Measurements from ENCODE around the gene CORO7.

- TF ChIP-seq, protein P1, sequence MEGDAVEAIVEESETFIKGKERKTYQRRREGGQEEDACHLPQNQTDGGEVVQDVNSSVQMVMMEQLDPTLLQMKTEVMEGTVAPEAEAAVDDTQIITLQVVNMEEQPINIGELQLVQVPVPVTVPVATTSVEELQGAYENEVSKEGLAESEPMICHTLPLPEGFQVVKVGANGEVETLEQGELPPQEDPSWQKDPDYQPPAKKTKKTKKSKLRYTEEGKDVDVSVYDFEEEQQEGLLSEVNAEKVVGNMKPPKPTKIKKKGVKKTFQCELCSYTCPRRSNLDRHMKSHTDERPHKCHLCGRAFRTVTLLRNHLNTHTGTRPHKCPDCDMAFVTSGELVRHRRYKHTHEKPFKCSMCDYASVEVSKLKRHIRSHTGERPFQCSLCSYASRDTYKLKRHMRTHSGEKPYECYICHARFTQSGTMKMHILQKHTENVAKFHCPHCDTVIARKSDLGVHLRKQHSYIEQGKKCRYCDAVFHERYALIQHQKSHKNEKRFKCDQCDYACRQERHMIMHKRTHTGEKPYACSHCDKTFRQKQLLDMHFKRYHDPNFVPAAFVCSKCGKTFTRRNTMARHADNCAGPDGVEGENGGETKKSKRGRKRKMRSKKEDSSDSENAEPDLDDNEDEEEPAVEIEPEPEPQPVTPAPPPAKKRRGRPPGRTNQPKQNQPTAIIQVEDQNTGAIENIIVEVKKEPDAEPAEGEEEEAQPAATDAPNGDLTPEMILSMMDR (IDR thresholded peaks at IDR 0.05), result no peak
- no peak for TF ChIP-seq EZH2 (IDR thresholded peaks at IDR 0.05; ENCODE audit: borderline replicate concordance, insufficient read depth, low read depth, low read length, poor library complexity, severe bottlenecking)
Measured at GRCh38 chr16:4385789-4386450, 30.5 kb downstream of the CORO7 start.
